H1 (cell line): Measurements from ENCODE around the gene NUFIP2. TPM values are rescaled to one million over a fixed set of nuclear protein-coding genes. Genes with fewer than 3 reads are reported as not detected.

Source experiments
- CTCF ChIA-PET: fragments of 300-600 bp; sonication (Branson Sonifier 250); formaldehyde crosslinking; loops from one replicate; lab custom pipeline; 2021; ENCODE audit not compliant: partially characterized antibody; lab: Charles Lee
- POLR2A ChIA-PET: fragments of 300-600 bp; sonication (Branson Sonifier 250); formaldehyde crosslinking; loops from one replicate; lab custom pipeline; 2021; ENCODE audit warnings: inconsistent platforms; ENCODE audit not compliant: partially characterized antibody; lab: Charles Lee
- DNase-seq, 2 experiments: peaks; one replicate each; pipeline versions ENCODE4 v3.0.0 to v3.0.0-alpha.2; 2010 to 2022; ENCODE audit warnings: low spot score in 2 of 2, low read depth in 1 of 2, mixed read lengths in 1 of 2
- FAIRE-seq: peaks from 2 replicates; lab custom pipeline; 2011; peaks lifted over from hg19 to GRCh38; lab: Jason Lieb, UNC
- H2AFZ ChIP-seq: 2 replicates; pipeline ENCODE4 v1.8.1; 2012; ENCODE audit warnings: low read length, inconsistent platforms
- H2AK5ac ChIP-seq: 2 replicates; pipeline ENCODE4 v1.6.1; 2013; ENCODE audit warnings: low read depth, low read length
- H2BK120ac ChIP-seq: replicated peaks from 2 replicates; pipeline ENCODE3; 2013; ENCODE audit warnings: low read depth, low read length, inconsistent platforms
- H2BK12ac ChIP-seq: 2 replicates; pipeline ENCODE4 v1.6.1; 2013; ENCODE audit warnings: low read depth, low read length
- H2BK15ac ChIP-seq: 2 replicates; pipeline ENCODE4 v1.6.1; 2013; ENCODE audit warnings: low read length
- H2BK20ac ChIP-seq: 2 replicates; pipeline ENCODE4 v1.6.1; 2013; ENCODE audit warnings: low read length
- H2BK5ac ChIP-seq: 2 replicates; pipeline ENCODE4 v1.6.1; 2013; ENCODE audit warnings: low read depth, low read length
- H3K14ac ChIP-seq: 2 replicates; pipeline ENCODE4 v1.6.1; 2013; ENCODE audit warnings: inconsistent platforms; ENCODE audit not compliant: insufficient read length
- H3K18ac ChIP-seq: 2 replicates; pipeline ENCODE4 v1.6.1; 2013; ENCODE audit warnings: low read length; ENCODE audit errors: extremely low read depth
- H3K23ac ChIP-seq: 2 replicates; pipeline ENCODE4 v1.6.1; 2013; ENCODE audit warnings: inconsistent platforms; ENCODE audit not compliant: insufficient read length
- H3K23me2 ChIP-seq: 2 replicates; pipeline ENCODE4 v1.6.1; 2013; ENCODE audit warnings: low read depth, low read length
- H3K27ac ChIP-seq: 2 replicates; pipeline ENCODE4 v1.6.1; 2011; ENCODE audit warnings: low read depth, low read length, inconsistent platforms
- H3K27me3 ChIP-seq, 4 experiments: replicated peaks in 1 of 4; 1 replicate in 1 of 4; 2 replicates in 3 of 4; pipeline versions ENCODE4 v1.6.1 to v1.8.1; 2011 to 2013; ENCODE audit warnings: low read length in 3 of 4, mild to moderate bottlenecking in 3 of 4, inconsistent platforms in 2 of 4, mixed read lengths in 2 of 4, moderate library complexity in 1 of 4; ENCODE audit not compliant: control insufficient read depth in 3 of 4, insufficient read depth in 3 of 4; ENCODE audit errors: extremely low read depth in 1 of 4
- H3K36me3 ChIP-seq, 4 experiments: 2 replicates each; pipeline versions ENCODE4 v1.6.1 to v1.8.1; 2011 to 2013; ENCODE audit warnings: mild to moderate bottlenecking in 4 of 4, low read length in 3 of 4, moderate library complexity in 2 of 4, control low read depth in 1 of 4, inconsistent platforms in 1 of 4; ENCODE audit not compliant: insufficient read depth in 4 of 4, control insufficient read depth in 2 of 4
- H3K4ac ChIP-seq: replicated peaks from 2 replicates; pipeline ENCODE3; 2013; ENCODE audit warnings: low read length, low read depth, mixed read lengths, inconsistent platforms; ENCODE audit not compliant: insufficient read length
- H3K4me1 ChIP-seq, 4 experiments: replicated peaks in 1 of 4; 1 replicate in 1 of 4; 2 replicates in 3 of 4; pipeline versions ENCODE4 v1.6.1 to v1.8.1; 2011 to 2013; ENCODE audit warnings: low read length in 3 of 4, inconsistent platforms in 2 of 4, mixed read lengths in 1 of 4; ENCODE audit not compliant: insufficient read depth in 4 of 4, control insufficient read depth in 3 of 4
- H3K4me2 ChIP-seq, 2 experiments: 2 replicates each; pipeline versions ENCODE4 v1.6.1 to v1.8.1; 2011 to 2013; ENCODE audit warnings: low read depth in 2 of 2, low read length in 2 of 2, control low read depth in 1 of 2, inconsistent platforms in 1 of 2, mild to moderate bottlenecking in 1 of 2; ENCODE audit not compliant: insufficient read depth in 1 of 2
- H3K4me3 ChIP-seq, 4 experiments: fragments of 200-600, 300-600 bp in 1 of 4; sonication (generic), shearing (Covaris generic), sonication (Bioruptor Twin) in 1 of 4; 2 replicates each; pipeline versions ENCODE4 v1.5.1 to v1.8.1; 2011 to 2016; ENCODE audit warnings: low read length in 4 of 4, low read depth in 3 of 4, control low read depth in 2 of 4, inconsistent platforms in 2 of 4, mild to moderate bottlenecking in 2 of 4, mixed read lengths in 1 of 4, moderate library complexity in 1 of 4; ENCODE audit not compliant: insufficient read depth in 2 of 4; ENCODE audit errors: extremely low read depth in 1 of 4
- H3K56ac ChIP-seq: replicated peaks from 2 replicates; pipeline ENCODE3; 2013; ENCODE audit warnings: low read depth, mild to moderate bottlenecking, mixed read lengths, low read length, inconsistent platforms; ENCODE audit not compliant: insufficient read length
- H3K79me1 ChIP-seq: 2 replicates; pipeline ENCODE4 v1.6.1; 2013; ENCODE audit warnings: low read depth, low read length, control low read depth
- H3K79me2 ChIP-seq, 2 experiments: 2 replicates each; pipeline versions ENCODE4 v1.6.1 to v1.8.1; 2012 to 2013; ENCODE audit warnings: low read length in 2 of 2, mild to moderate bottlenecking in 2 of 2, inconsistent platforms in 1 of 2; ENCODE audit not compliant: insufficient read depth in 2 of 2, control insufficient read depth in 1 of 2
- H3K9ac ChIP-seq, 4 experiments: replicated peaks in 1 of 4; 1 replicate in 1 of 4; 2 replicates in 3 of 4; pipeline versions ENCODE4 v1.6.1 to v1.8.1; 2011 to 2013; ENCODE audit warnings: low read depth in 3 of 4, low read length in 3 of 4, control low read depth in 2 of 4, mild to moderate bottlenecking in 2 of 4, moderate library complexity in 2 of 4, inconsistent platforms in 1 of 4; ENCODE audit errors: extremely low read depth in 1 of 4
- H3K9me3 ChIP-seq, 2 experiments: 2 replicates each; pipeline versions ENCODE4 v1.6.1 to v1.8.1; 2012 to 2013; ENCODE audit warnings: mild to moderate bottlenecking in 2 of 2, moderate library complexity in 2 of 2, control low read depth in 1 of 2, inconsistent platforms in 1 of 2, low read depth in 1 of 2, low read length in 1 of 2, mixed read lengths in 1 of 2; ENCODE audit not compliant: insufficient read depth in 2 of 2
- H4K20me1 ChIP-seq, 2 experiments: replicated peaks in 1 of 2; 2 replicates each; pipeline versions ENCODE3 to v1.8.1; 2011 to 2013; ENCODE audit warnings: inconsistent platforms in 2 of 2, low read length in 2 of 2, mild to moderate bottlenecking in 1 of 2; ENCODE audit not compliant: insufficient read depth in 2 of 2, control insufficient read depth in 1 of 2
- H4K5ac ChIP-seq: 2 replicates; pipeline ENCODE4 v1.6.1; 2013; ENCODE audit warnings: low read length, low read depth, mixed read lengths, inconsistent platforms; ENCODE audit not compliant: insufficient read length
- H4K8ac ChIP-seq: 2 replicates; pipeline ENCODE4 v1.8.0; 2013; ENCODE audit warnings: mild to moderate bottlenecking, moderate library complexity, low read length, inconsistent platforms; ENCODE audit not compliant: insufficient read depth; ENCODE audit errors: extremely low read depth
- H4K91ac ChIP-seq: replicated peaks from 2 replicates; pipeline ENCODE3; 2013; ENCODE audit warnings: low read length, mixed read lengths, inconsistent platforms; ENCODE audit not compliant: insufficient read length
- CTBP2 ChIP-seq: IDR thresholded peaks from 2 replicates; pipeline ENCODE4 v1.7.0; 2011; ENCODE audit warnings: borderline replicate concordance, mild to moderate bottlenecking, moderate library complexity, mixed read lengths, low read length; ENCODE audit not compliant: insufficient read depth, insufficient read length
- JUN ChIP-seq: IDR thresholded peaks from 2 replicates; pipeline ENCODE4 v1.6.1; 2011; ENCODE audit warnings: low read depth, mild to moderate bottlenecking, improper control_type of control experiment, low read length
- SIRT6 ChIP-seq: IDR thresholded peaks from one replicate; pipeline ENCODE4 v1.7.1; 2012; ENCODE audit warnings: low read length, inconsistent platforms
- WGBS, 2 experiments: shearing (Covaris generic) in 1 of 2; methylation state at CpG; one replicate each; pipeline versions ENCODE4 v1.1.6 to v1.1.7; 2013 to 2015; ENCODE audit warnings: low lambda C conversion rate in 2 of 2, mixed read lengths in 2 of 2, inconsistent platforms in 1 of 2, low coverage in 1 of 2, missing lambda C conversion rate in 1 of 2; ENCODE audit not compliant: insufficient replicate concordance in 2 of 2, insufficient coverage in 1 of 2, insufficient read length in 1 of 2; ENCODE audit errors: extremely low coverage in 1 of 2, missing lambda C conversion rate in 1 of 2; 5-methylcytosine and 5-hydroxymethylcytosine counted together
- polyA plus RNA-seq, 7 experiments: library from polyadenylated mRNA; depleted of rRNA in 3 of 7; stranded (reverse) in 5 of 7; unstranded in 2 of 7; fragments of >200 nt in 5 of 7; fragments of 200-250 nt in 2 of 7; gene quantifications; 1 replicate in 5 of 7; 2 replicates in 1 of 7; 4 replicates in 1 of 7; pipeline versions ENCODE4 v1.2.1 to v1.2.3, GENCODE V29; 2011 to 2013; ENCODE audit warnings: missing spikeins in 2 of 7, mixed read lengths in 2 of 7
- total RNA-seq: library from RNA; stranded (reverse); fragmentation: NEBNext Ultra II Directional; extraction: Animal tissue kit (Norgen Biotek cat#: 25700); gene quantifications from 2 replicates; pipeline ENCODE4 v1.2.1, GENCODE V29; 2021

The NUFIP2 gene
- total and polyA plus RNA-seq, 2 of the 8 experiments (the other 6 are each of a cell fraction or from before 2014, with no cell fraction given), result 65.9 to 118 TPM

GRCh38 chr17:29247219-29247618 lies 46.7 kb downstream of the NUFIP2 start:
- Histone ChIP-seq H3K4me1 (peaks cover 0 to 3% (median 1%) of the 10 kb centered on the region in 4 experiments; a peak in 2 of 7 replicates), H3K18ac (no peak overlapping the region), H3K4ac (no peak overlapping the region), H3K36me3 (no peaks in the 10 kb centered on the region), H4K91ac (no peak overlapping the region), H4K5ac (no peak overlapping the region), H3K27ac (no peak overlapping the region), H3K23ac (no peak overlapping the region), H3K79me2 (no peaks in the 10 kb centered on the region), H3K4me3 (no peak overlapping the region), H3K14ac (no peak overlapping the region), H4K20me1 (no peaks in the 10 kb centered on the region), H2BK20ac (no peak overlapping the region), H3K56ac (no peak overlapping the region), H3K4me2 (no peak overlapping the region), H2BK15ac (no peak overlapping the region), H3K9me3 (no peaks in the 10 kb centered on the region), H4K8ac (no peak overlapping the region), H3K27me3 (no peaks in the 10 kb centered on the region), H2BK120ac (no peak overlapping the region), H2BK5ac (no peak overlapping the region), H3K9ac (no peak overlapping the region), H2AFZ (no peak overlapping the region), H3K23me2 (no peaks in the 10 kb centered on the region), H3K79me1 (no peaks in the 10 kb centered on the region; the same call in 1 of the 2 replicates), H2BK12ac (no peak overlapping the region), H2AK5ac (no peak overlapping the region)
- ChIA-PET POLR2A (no interaction called here), CTCF (no interaction called here)
- no peak for FAIRE-seq
- TF ChIP-seq SIRT6, result no peak
- no peak for TF ChIP-seq JUN
- TF ChIP-seq CTBP2, result no peak
- 78% methylated on average over 2 of the region's 2 CpGs; no CpG with 5 or more reads in 1 of the 2 experiments for WGBS, 2 experiments
- no peak for DNase-seq
